Loucy (cell line): ENCODE data around the gene MST1.

ENCODE experiments used
- H2AFZ ChIP-seq: fragments of 200-600 bp; sonication (generic); 2 replicates; pipeline ENCODE4 v1.6.0; 2016; ENCODE audit warnings: antibody characterized with exemption, mild to moderate bottlenecking, low read length, moderate library complexity
- H3F3A ChIP-seq: fragments of 200-600 bp; 2 replicates; pipeline ENCODE4 v1.6.0; 2016; ENCODE audit warnings: antibody characterized with exemption, low read depth, mild to moderate bottlenecking
- H3K27me3 ChIP-seq: fragments of 200-600 bp; sonication (generic); 2 replicates; pipeline ENCODE4 v1.6.1; 2014; ENCODE audit warnings: low read length, mild to moderate bottlenecking; ENCODE audit not compliant: insufficient read depth, poor library complexity, severe bottlenecking
- H3K36me3 ChIP-seq: fragments of 200-600 bp; sonication (generic); 2 replicates; pipeline ENCODE4 v1.6.1; 2016; ENCODE audit warnings: low read length; ENCODE audit not compliant: insufficient read depth
- H3K4me1 ChIP-seq: fragments of 200-600 bp; sonication (generic); 2 replicates; pipeline ENCODE4 v1.5.1; 2014; ENCODE audit warnings: low read length, mild to moderate bottlenecking; ENCODE audit not compliant: insufficient read depth, poor library complexity, severe bottlenecking
- H3K4me2 ChIP-seq: fragments of 200-600 bp; sonication (generic); 2 replicates; pipeline ENCODE4 v1.6.0; 2014; ENCODE audit warnings: antibody characterized with exemption, low read length, low read depth, mild to moderate bottlenecking; ENCODE audit not compliant: poor library complexity, severe bottlenecking
- H3K4me3 ChIP-seq: fragments of 200-600 bp; sonication (generic); 2 replicates; pipeline ENCODE4 v1.5.1; 2014; ENCODE audit warnings: low read length, mild to moderate bottlenecking, mixed read lengths; ENCODE audit not compliant: poor library complexity, severe bottlenecking
- H3K79me2 ChIP-seq: fragments of 200-600 bp; sonication (generic); 2 replicates; pipeline ENCODE4 v1.6.1; 2014; ENCODE audit warnings: low read length; ENCODE audit not compliant: insufficient read depth
- H3K9ac ChIP-seq: fragments of 200-600 bp; sonication (generic); 2 replicates; pipeline ENCODE4 v1.6.0; 2014; ENCODE audit warnings: mild to moderate bottlenecking, low read depth, low read length, moderate library complexity; ENCODE audit not compliant: poor library complexity, severe bottlenecking
- H3K9me2 ChIP-seq: fragments of 200-600 bp; sonication (generic); replicated peaks from 2 replicates; pipeline ENCODE4 v1.6.1; 2016; ENCODE audit warnings: low read depth, low read length, mixed read lengths
- H3K9me3 ChIP-seq: fragments of 200-600 bp; sonication (generic); 2 replicates; pipeline ENCODE4 v1.6.1; 2014; ENCODE audit warnings: mild to moderate bottlenecking, antibody characterized with exemption, low read length, low read depth; ENCODE audit not compliant: insufficient read depth
- H4K20me1 ChIP-seq: fragments of 200-600 bp; sonication (generic); 2 replicates; pipeline ENCODE4 v1.6.0; 2014; ENCODE audit warnings: antibody characterized with exemption, low read length, mild to moderate bottlenecking; ENCODE audit not compliant: insufficient read depth, poor library complexity, severe bottlenecking
- EZH2phosphoT487 ChIP-seq: fragments of 200-600 bp; IDR thresholded peaks from 2 replicates; pipeline ENCODE4 v1.6.1; 2018; ENCODE audit warnings: antibody characterized with exemption, mild to moderate bottlenecking, moderate library complexity, borderline replicate concordance
- TF ChIP-seq, protein P1 (sequence below): fragments of 200-600 bp; sonication (generic); conservative IDR thresholded peaks from 2 replicates; pipeline ENCODE4 v1.5.1; 2014; ENCODE audit warnings: mild to moderate bottlenecking, antibody characterized with exemption, low read length

MST1 gene

DNA sequence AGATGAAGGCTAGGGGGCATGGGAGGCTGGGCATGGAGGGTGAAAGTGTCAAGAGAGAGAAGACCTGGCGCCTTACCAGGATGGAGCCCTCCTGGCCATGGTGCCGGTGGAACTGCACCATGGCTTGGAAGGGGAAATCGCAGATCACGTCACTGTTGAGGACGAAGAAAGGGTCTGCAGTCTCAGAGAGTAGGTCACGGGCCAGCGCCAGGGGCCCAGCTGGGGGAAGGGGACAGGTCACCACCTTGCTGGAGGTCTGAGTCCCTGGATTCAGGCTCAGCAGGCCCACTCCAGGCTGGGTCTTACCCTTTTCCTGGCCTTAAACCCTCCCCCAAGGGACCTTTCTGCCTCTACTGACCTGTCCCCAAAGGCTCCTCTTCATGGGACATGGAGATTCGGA, 33.6 kb upstream of the MST1 start:
- Histone ChIP-seq H3K36me3 (peaks cover 26% of the 10 kb centered on the region; the same call in 1 of the 2 replicates), H2AFZ (no peak overlapping the region), H3K4me3 (peak overlapping the region; percentile 89), H3K27me3 (no peaks in the 10 kb centered on the region), H3K9me3 (no peaks in the 10 kb centered on the region), H3K4me2 (peak overlapping the region; percentile 88), H3K4me1 (peaks cover 17% of the 10 kb centered on the region), H3K79me2 (peaks cover 19% of the 10 kb centered on the region), H4K20me1 (peaks cover 14% of the 10 kb centered on the region), H3K9ac (peak overlapping the region; percentile 95), H3F3A (no peaks in the 10 kb centered on the region), H3K9me2 (no peaks in the 10 kb centered on the region)
- TF ChIP-seq, protein P1, sequence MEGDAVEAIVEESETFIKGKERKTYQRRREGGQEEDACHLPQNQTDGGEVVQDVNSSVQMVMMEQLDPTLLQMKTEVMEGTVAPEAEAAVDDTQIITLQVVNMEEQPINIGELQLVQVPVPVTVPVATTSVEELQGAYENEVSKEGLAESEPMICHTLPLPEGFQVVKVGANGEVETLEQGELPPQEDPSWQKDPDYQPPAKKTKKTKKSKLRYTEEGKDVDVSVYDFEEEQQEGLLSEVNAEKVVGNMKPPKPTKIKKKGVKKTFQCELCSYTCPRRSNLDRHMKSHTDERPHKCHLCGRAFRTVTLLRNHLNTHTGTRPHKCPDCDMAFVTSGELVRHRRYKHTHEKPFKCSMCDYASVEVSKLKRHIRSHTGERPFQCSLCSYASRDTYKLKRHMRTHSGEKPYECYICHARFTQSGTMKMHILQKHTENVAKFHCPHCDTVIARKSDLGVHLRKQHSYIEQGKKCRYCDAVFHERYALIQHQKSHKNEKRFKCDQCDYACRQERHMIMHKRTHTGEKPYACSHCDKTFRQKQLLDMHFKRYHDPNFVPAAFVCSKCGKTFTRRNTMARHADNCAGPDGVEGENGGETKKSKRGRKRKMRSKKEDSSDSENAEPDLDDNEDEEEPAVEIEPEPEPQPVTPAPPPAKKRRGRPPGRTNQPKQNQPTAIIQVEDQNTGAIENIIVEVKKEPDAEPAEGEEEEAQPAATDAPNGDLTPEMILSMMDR = no peak
- no peak for TF ChIP-seq EZH2phosphoT487

GRCh38 chr3:49721896-49722781, 32.9 kb upstream of the MST1 start:
- H2AFZ ChIP-seq = no peak overlapping the region
- no peak for TF ChIP-seq EZH2phosphoT487
- TF ChIP-seq, protein P1 = no peak
- peak overlapping the region; percentile 88 for H3K4me2 ChIP-seq
- peak overlapping the region; percentile 89 for H3K4me3 ChIP-seq
- H3K27me3 ChIP-seq = no peaks in the 10 kb centered on the region
- peaks cover 14% of the 10 kb centered on the region for H4K20me1 ChIP-seq
- peaks cover 17% of the 10 kb centered on the region for H3K4me1 ChIP-seq
- no peaks in the 10 kb centered on the region for H3F3A ChIP-seq
- peaks cover 18% of the 10 kb centered on the region; the same call in 1 of the 2 replicates for H3K36me3 ChIP-seq
- no peaks in the 10 kb centered on the region for H3K9me3 ChIP-seq
- no peaks in the 10 kb centered on the region for H3K9me2 ChIP-seq
- peak overlapping the region; percentile 95 for H3K9ac ChIP-seq
- H3K79me2 ChIP-seq = peaks cover 19% of the 10 kb centered on the region

DNA sequence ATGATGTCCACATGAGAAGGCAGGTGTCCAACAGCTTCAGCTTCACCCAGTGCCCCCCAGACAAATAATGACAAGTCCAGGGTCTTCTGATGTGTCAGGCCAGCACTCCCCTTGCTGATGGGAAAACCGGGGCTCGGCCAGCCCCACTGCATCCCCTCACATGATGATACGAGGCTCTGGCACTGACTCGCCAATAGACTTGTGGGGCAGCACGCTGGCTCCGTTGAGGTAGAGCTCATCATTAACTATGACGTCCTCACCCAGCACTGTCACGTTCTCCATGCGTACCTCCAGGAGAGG, 32.3 kb upstream of the MST1 start:
- Histone ChIP-seq H3K9me2 (no peaks in the 10 kb centered on the region), H3K9ac (no peak overlapping the region), H3K79me2 (peaks cover 19% of the 10 kb centered on the region), H3K4me1 (peaks cover 17% of the 10 kb centered on the region), H2AFZ (no peak overlapping the region), H3K9me3 (no peaks in the 10 kb centered on the region), H3F3A (no peaks in the 10 kb centered on the region), H3K4me3 (no peak overlapping the region), H4K20me1 (peaks cover 14% of the 10 kb centered on the region), H3K36me3 (peaks cover 12% of the 10 kb centered on the region; the same call in 1 of the 2 replicates), H3K27me3 (no peaks in the 10 kb centered on the region), H3K4me2 (no peak overlapping the region)
- no peak for TF ChIP-seq EZH2phosphoT487
